ENCODE results near the gene PER3. TPM values are rescaled to one million over a fixed set of nuclear protein-coding genes. Genes with fewer than 3 reads are reported as not detected.

Gene PER3
- total RNA-seq, 1 experiment from 2014 or later = 9.0 TPM

DNA sequence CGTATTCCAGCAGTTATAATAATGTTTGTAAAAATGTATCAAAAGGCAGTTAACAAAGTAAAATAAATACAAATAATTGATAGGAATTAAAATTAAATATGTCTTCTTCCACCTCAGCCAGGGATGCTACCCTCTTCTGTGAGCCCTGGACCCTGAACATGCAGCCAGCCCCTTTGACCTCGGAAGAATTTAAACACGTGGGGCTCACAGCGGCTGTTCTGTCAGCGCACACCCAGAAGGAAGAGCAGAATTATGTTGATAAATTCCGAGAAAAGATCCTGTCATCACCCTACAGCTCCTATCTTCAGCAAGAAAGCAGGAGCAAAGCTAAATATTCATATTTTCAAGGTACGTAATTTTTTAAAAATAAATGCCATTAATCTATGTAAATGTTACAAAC lies 42.3 kb downstream of the PER3 start:
- H3K9ac ChIP-seq (ENCODE audit: extremely low read depth, insufficient read length, low read length) = no peak overlapping the region
- H3K18ac ChIP-seq (ENCODE audit: insufficient read length, low read depth, low read length) = no peak overlapping the region
- H4K5ac ChIP-seq (ENCODE audit: insufficient read length, low read depth, low read length) = no peak overlapping the region
- Mint-ChIP-seq H3K27ac (no peak overlapping the region), H3K4me3 (no peak overlapping the region), H3K4me1 (no peaks in the 10 kb centered on the region), H3K36me3 (ENCODE audit: insufficient read depth in 1 of 3, low read depth in 3 of 3) (peaks cover 2 to 28% (median 19%) of the 10 kb centered on the region in 3 experiments; a peak in 5 of 7 replicates), H3K27me3 (ENCODE audit: low read depth) (no peaks in the 10 kb centered on the region), H3K9me3 (no peaks in the 10 kb centered on the region)
- no peak overlapping the region for H4K91ac ChIP-seq (ENCODE audit: insufficient read length, low read depth, low read length)
- no peak overlapping the region for H3K4me2 ChIP-seq (ENCODE audit: insufficient read depth, insufficient read length, low read length)
- no peaks in the 10 kb centered on the region for H3K79me1 ChIP-seq (ENCODE audit: insufficient read depth, low read depth, low read length, poor library complexity, severe bottlenecking)
- no peak overlapping the region for H3K27ac ChIP-seq (ENCODE audit: insufficient read length, low read depth, low read length)
- H2AFZ ChIP-seq (ENCODE audit: low read length) = no peak overlapping the region
- no peak overlapping the region for H2BK120ac ChIP-seq (ENCODE audit: low read depth, low read length, poor library complexity, severe bottlenecking)
- H3K27me3 ChIP-seq (ENCODE audit: insufficient read depth, low read length) = no peaks in the 10 kb centered on the region
- H4K8ac ChIP-seq (replicated peaks; ENCODE audit: insufficient read length, low read depth, low read length) = no peak overlapping the region
- no peak overlapping the region for H2AK5ac ChIP-seq (ENCODE audit: insufficient read length, low read length)
- no peak overlapping the region for H3K23ac ChIP-seq (ENCODE audit: insufficient read length, low read depth, low read length)
- H3K23me2 ChIP-seq (ENCODE audit: insufficient read length, low read depth, low read length, poor library complexity, severe bottlenecking) = no peaks in the 10 kb centered on the region
- H2BK20ac ChIP-seq (ENCODE audit: low read depth, low read length, poor library complexity, severe bottlenecking) = no peak overlapping the region
- H3K56ac ChIP-seq (ENCODE audit: insufficient read length, low read depth, low read length) = no peak overlapping the region
- H2BK15ac ChIP-seq (ENCODE audit: low read depth, low read length) = no peak overlapping the region
- H2BK12ac ChIP-seq (ENCODE audit: insufficient read length, low read depth, low read length) = no peak overlapping the region
- no peak overlapping the region for H2BK5ac ChIP-seq (ENCODE audit: insufficient read length, low read length)
- TF ChIP-seq, protein P1, sequence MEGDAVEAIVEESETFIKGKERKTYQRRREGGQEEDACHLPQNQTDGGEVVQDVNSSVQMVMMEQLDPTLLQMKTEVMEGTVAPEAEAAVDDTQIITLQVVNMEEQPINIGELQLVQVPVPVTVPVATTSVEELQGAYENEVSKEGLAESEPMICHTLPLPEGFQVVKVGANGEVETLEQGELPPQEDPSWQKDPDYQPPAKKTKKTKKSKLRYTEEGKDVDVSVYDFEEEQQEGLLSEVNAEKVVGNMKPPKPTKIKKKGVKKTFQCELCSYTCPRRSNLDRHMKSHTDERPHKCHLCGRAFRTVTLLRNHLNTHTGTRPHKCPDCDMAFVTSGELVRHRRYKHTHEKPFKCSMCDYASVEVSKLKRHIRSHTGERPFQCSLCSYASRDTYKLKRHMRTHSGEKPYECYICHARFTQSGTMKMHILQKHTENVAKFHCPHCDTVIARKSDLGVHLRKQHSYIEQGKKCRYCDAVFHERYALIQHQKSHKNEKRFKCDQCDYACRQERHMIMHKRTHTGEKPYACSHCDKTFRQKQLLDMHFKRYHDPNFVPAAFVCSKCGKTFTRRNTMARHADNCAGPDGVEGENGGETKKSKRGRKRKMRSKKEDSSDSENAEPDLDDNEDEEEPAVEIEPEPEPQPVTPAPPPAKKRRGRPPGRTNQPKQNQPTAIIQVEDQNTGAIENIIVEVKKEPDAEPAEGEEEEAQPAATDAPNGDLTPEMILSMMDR (conservative IDR thresholded peaks at IDR 0.05) = no peak
- H3K4ac ChIP-seq (ENCODE audit: low read depth, low read length) = no peak overlapping the region
- H3K9me3 ChIP-seq (ENCODE audit: control insufficient read depth, low read depth, low read length) = no peaks in the 10 kb centered on the region
- no peak overlapping the region for H3K14ac ChIP-seq (ENCODE audit: insufficient read depth, low read length)
- no peaks in the 10 kb centered on the region for H3K4me1 ChIP-seq (ENCODE audit: insufficient read depth, low read length)
- no peaks in the 10 kb centered on the region for H4K20me1 ChIP-seq (ENCODE audit: control insufficient read depth, insufficient read depth, insufficient read length)
- H3K79me2 ChIP-seq (ENCODE audit: insufficient read depth, low read length) = no peaks in the 10 kb centered on the region
- H3T11ph ChIP-seq (ENCODE audit: low read length) = no peak overlapping the region
- DNase-seq = no peak
- no CpG with 5 or more reads among the region's 7 CpGs for WGBS (ENCODE audit: extremely low coverage, insufficient read length, low lambda C conversion rate)

Data from H9 (cell line).